ENCODE results near the gene EIF5A.

DNA sequence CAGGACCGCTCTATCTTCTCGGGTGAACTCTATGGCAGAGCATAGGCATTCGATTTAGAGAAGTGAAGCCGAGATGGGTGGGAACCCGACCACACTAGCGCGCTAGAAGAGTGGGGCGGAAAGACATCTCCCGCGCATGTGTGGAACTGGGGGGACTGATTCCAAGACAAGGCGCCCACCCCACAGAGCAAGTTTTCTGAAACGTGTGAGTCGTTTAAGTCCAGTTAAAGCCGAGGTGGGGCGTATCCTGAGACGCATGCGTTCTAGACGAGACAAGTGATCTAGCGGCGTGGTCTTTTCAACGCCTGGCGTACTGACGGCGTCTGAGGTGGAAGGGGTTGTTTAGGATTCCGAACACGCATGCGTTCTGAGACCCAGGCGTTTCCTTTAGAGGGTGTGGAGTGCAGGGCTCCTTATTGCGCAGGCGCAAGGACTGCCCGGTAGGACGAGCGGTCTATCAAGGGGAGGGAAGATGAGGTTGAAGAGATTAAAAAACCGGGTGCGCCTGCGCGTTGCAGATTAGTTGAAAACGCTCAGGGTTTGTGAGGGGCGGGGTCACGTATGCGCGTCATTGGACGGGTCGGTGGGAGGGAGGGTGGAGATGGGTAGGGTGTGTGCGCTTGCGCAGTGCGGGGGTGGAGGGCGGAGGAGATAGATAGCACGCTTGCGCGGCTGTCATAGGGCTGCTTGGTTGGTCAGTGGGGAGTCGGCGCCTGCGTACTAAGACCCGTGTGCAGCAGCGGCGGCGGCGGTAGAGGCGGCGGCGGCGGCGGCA lies at the start of gene EIF5A:
- TF ChIP-seq NEUROD1 (IDR thresholded peaks at IDR 0.05; ENCODE audit: borderline replicate concordance, low read depth, low read length, partially characterized antibody): no peak
- no peak for TF ChIP-seq MEF2A (IDR thresholded peaks at IDR 0.05; ENCODE audit: control insufficient read depth, low read depth, low read length)
- no peak for TF ChIP-seq MAFK (IDR thresholded peaks at IDR 0.05; ENCODE audit: low read length)
- TF ChIP-seq, protein P1, sequence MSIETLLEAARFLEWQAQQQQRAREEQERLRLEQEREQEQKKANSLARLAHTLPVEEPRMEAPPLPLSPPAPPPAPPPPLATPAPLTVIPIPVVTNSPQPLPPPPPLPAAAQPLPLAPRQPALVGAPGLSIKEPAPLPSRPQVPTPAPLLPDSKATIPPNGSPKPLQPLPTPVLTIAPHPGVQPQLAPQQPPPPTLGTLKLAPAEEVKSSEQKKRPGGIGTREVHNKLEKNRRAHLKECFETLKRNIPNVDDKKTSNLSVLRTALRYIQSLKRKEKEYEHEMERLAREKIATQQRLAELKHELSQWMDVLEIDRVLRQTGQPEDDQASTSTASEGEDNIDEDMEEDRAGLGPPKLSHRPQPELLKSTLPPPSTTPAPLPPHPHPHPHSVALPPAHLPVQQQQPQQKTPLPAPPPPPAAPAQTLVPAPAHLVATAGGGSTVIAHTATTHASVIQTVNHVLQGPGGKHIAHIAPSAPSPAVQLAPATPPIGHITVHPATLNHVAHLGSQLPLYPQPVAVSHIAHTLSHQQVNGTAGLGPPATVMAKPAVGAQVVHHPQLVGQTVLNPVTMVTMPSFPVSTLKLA (conservative IDR thresholded peaks at IDR 0.05): peak; percentile 82 to 90
